Heart right ventricle (tissue), 16 donors: ENCODE results near the gene NNMT. TPM values are rescaled to one million over a fixed set of nuclear protein-coding genes. Genes with fewer than 3 reads are reported as not detected.
A peak's percentile ranks its signal among the peaks of the same experiment; 100 is the strongest.

Experiments
- ATAC-seq, 8 donors: fragments of 200-7000 bp; cut with Tn5 transposase; one replicate each; pipeline ENCODE4 v1.9.1; 2020; ENCODE audit warnings: mild to moderate bottlenecking in 8 of 8, moderate library complexity in 8 of 8, moderate number of reproducible peaks in 1 of 8
- DNase-seq, 2 donors: peaks; one replicate each; pipeline ENCODE4 v3.0.0-alpha.2; 2020
- H3K27ac ChIP-seq, 10 donors: fragments of 200-600 bp; sonication (generic) in 2 of 10; one replicate each; pipeline versions ENCODE4 v1.5.0 to v1.8.0; 2020 to 2022; ENCODE audit warnings: mild to moderate bottlenecking in 3 of 10
- H3K27me3 ChIP-seq, 7 donors: fragments of 200-600 bp; one replicate each; pipeline ENCODE4 v1.8.0; 2021 to 2022; ENCODE audit warnings: mild to moderate bottlenecking in 2 of 7
- H3K36me3 ChIP-seq, 9 donors: fragments of 200-600 bp; sonication (generic) in 1 of 9; one replicate each; pipeline versions ENCODE4 v1.5.0 to v1.8.0; 2020 to 2022; ENCODE audit warnings: mild to moderate bottlenecking in 2 of 9
- H3K4me1 ChIP-seq, 9 donors: fragments of 200-600 bp; sonication (generic) in 1 of 9; one replicate each; pipeline versions ENCODE4 v1.5.0 to v1.8.0; 2020 to 2022; ENCODE audit warnings: mild to moderate bottlenecking in 4 of 9
- H3K4me3 ChIP-seq, 10 donors: fragments of 200-600 bp; sonication (generic) in 2 of 10; one replicate each; pipeline versions ENCODE4 v1.5.0 to v1.8.0; 2020 to 2022; ENCODE audit warnings: mild to moderate bottlenecking in 7 of 10, moderate library complexity in 2 of 10
- H3K9me3 ChIP-seq, 11 donors: fragments of 200-600 bp in 10 of 11; sonication (generic) in 2 of 11; one replicate each; pipeline versions ENCODE4 v1.5.0 to v1.8.0; 2013 to 2022; ENCODE audit warnings: mild to moderate bottlenecking in 2 of 11, control low read depth in 1 of 11, moderate library complexity in 1 of 11
- CTCF ChIP-seq, 9 donors: fragments of 200-600 bp; sonication (generic) in 2 of 9; IDR thresholded peaks; one replicate each; pipeline versions ENCODE4 v1.5.0 to v1.8.0; 2021 to 2022; ENCODE audit warnings: antibody characterized with exemption in 9 of 9, mild to moderate bottlenecking in 5 of 9, moderate library complexity in 1 of 9
- WGBS, 2 donors: extraction: QIAGEN DNeasy Blood & Tissue Kit; methylation state at CpG; one replicate each; pipeline ENCODE4 v1.1.7; 2013; ENCODE audit warnings: inconsistent platforms in 1 of 2; 5-methylcytosine and 5-hydroxymethylcytosine counted together
- intact Hi-C, 10 donors: fragments of 100-400 bp; cut with DNase I; formaldehyde crosslinking; loops; one replicate each; pipeline versions ENCODE4 v1.11.1 to v1.14.2; 2022
- polyA plus RNA-seq, 2 donors: library from polyadenylated mRNA; stranded (reverse); fragments of 200-250 nt; gene quantifications; one replicate each; pipeline ENCODE4 v1.2.3, GENCODE V29; 2013
- total RNA-seq, 10 donors: library from RNA; stranded (reverse); fragmentation: NEBNext Ultra II Directional in 3 of 10; extraction: Animal tissue kit (Norgen Biotek cat#: 25700) in 3 of 10; gene quantifications; one replicate each; pipeline versions ENCODE4 v1.2.1 to v1.2.4, GENCODE V29; 2021 to 2023
- donor health status: Arrhythmogenic right ventricular cardiomyopathy.
- donor health status: ischemic (EF 13 %, LVEDD 7.1; RV severe dilation, severe dysfunction).
- donor health status: healthy with polysubstance abuse.
- donor health status: DM: no; HTN: yes; CAD: no.
- donor health status: DM: no; HTN: no; CAD: no.
- donor health status: ischemic (EF 25% LVEDD 6.9; RV normal size, moderate dysfunction).
- donor health status: ischemic (EF 25% LVEDD 5.7; RV mildly dilated, moderate dysfunction).
- donor health status: healthy.
- donor health status: DM: yes; HTN: yes; CAD: no.
- donor health status: Ischemic cardiomyopathy.
- donor health status: ischemic (EF 35%, LVEDD 5.7; RV mildly dilated, moderate dysfunction).
- donor health status: nonischemic (EF 11% LVEDD 7.7; RV severe dilation, severe dysfunction).
- donor health status: DM: yes; HTN: yes; CAD: no.
- donor health status: PGD.
- donor health status: ischemic (EF 29% LVEDD 5.4; RV normal size, mild dysfunction).
- donor health status: nonischemic (EF 23%, LVEDD 6.1; RV moderate dilation, normal function).

The NNMT gene
- total and polyA plus RNA-seq, 12 donors = 6.9 to 114 (median 26.1) TPM

DNA sequence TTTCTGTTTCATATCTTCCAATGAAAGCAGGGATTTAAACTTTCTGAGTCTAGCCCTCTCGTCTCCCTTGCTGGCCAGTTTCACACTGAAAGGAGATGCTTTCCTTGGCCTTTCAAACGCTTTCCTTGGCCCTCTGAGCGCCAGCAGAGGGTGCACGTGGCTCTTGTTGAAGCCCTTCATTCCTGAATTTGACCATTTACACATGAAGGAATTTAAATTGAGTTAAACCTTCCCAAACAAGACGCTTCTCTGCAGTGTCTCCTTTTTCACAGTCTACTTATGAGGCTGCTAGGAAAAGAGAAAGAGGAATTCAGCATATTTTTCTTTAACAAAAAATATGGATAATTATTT, 21.6 kb downstream of the NNMT start:
- Histone ChIP-seq H3K36me3 (peaks cover 0 to 32% (median 0%) of the 10 kb centered on the region in 9 donors), H3K27me3 (peaks cover 0 to 3% (median 0%) of the 10 kb centered on the region in 7 donors), H3K4me1 (peaks cover 0 to 68% (median 31%) of the 10 kb centered on the region in 9 donors), H3K9me3 (no peaks in the 10 kb centered on the region), H3K27ac (peak overlapping the region in 9 of 10 donors; percentile 30 to 75 (median 54)), H3K4me3 (peak overlapping the region in 1 of 10 donors; percentile 6)
- intact Hi-C loops = loop anchor here in 2 of 10 donors (2.0 to 5.0 kb wide), 2 partner anchors 35 to 37 kb away; no protein-coding TSS in a partner anchor
- WGBS, 2 donors = 27 to 29% methylated on average over 5 of the region's 5 CpGs
- peak in 7 of 9 donors; percentile 31 to 75 (median 42) for TF ChIP-seq CTCF (IDR thresholded peaks at IDR 0.05)
- ATAC-seq = peak in 6 of 8 donors; percentile 48 to 83 (median 74)
- peak; percentile 31 to 53 for DNase-seq

DNA sequence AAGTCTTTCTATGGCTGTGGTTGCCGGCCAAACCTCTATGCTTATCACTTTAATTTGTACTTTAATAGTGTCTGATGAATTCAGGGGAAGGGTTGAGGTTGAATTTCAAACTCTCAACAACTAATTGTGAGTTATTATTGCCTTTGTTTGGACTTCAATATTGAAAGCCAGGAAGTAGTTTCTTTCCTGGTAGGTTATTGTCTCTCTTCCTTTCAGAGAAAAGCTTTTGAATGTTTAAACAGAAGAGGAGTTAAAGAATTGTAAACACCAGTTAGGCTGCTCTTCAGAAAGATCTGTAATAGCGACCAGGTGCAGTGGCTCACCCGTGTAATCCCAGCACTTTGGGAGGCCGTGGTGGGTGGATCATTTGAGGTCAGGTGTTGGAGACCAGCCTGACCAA, 22.2 kb downstream of the NNMT start:
- TF ChIP-seq CTCF (IDR thresholded peaks at IDR 0.05) = no peak

GRCh38 chr11:114319716-114320328, 23.6 kb downstream of the NNMT start:
- peak overlapping the region in 1 of 10 donors; percentile 8 for H3K4me3 ChIP-seq
- WGBS, 2 donors = 53 to 55% methylated on average over 5 of the region's 5 CpGs
- no peak for DNase-seq

More for the DNA sequence above, 22.2 kb downstream of the NNMT start:
- H3K27ac ChIP-seq = peak overlapping the region in 9 of 10 donors; percentile 30 to 75 (median 54)
- ATAC-seq (peak in 3 of 8 donors; percentile 20 to 42 (median 40)), DNase-seq (no peak)
- H3K9me3 ChIP-seq = no peaks in the 10 kb centered on the region
- H3K4me1 ChIP-seq = peaks cover 0 to 66% (median 31%) of the 10 kb centered on the region in 9 donors
- intact Hi-C loops = loop anchor here in 2 of 10 donors (2.0 to 5.0 kb wide), 2 partner anchors 36 to 38 kb away; no protein-coding TSS in a partner anchor
- peaks cover 0 to 26% (median 0%) of the 10 kb centered on the region in 9 donors for H3K36me3 ChIP-seq
- 53 to 60% methylated on average over 4 of the region's 4 CpGs for WGBS, 2 donors
- H3K4me3 ChIP-seq = peak overlapping the region in 2 of 10 donors; percentile 7 to 8
- peaks cover 0 to 3% (median 0%) of the 10 kb centered on the region in 7 donors for H3K27me3 ChIP-seq

More at GRCh38 chr11:114319716-114320328, 23.6 kb downstream of the NNMT start:
- Histone ChIP-seq H3K9me3 (peaks cover 0 to 3% (median 0%) of the 10 kb centered on the region in 11 donors), H3K27ac (peak overlapping the region in 1 of 10 donors; percentile 66), H3K27me3 (peaks cover 0 to 3% (median 0%) of the 10 kb centered on the region in 7 donors), H3K4me1 (peaks cover 0 to 62% (median 31%) of the 10 kb centered on the region in 9 donors), H3K36me3 (peaks cover 0 to 12% (median 0%) of the 10 kb centered on the region in 9 donors)
- no peak for ATAC-seq
- intact Hi-C loops = loop anchor here in 2 of 10 donors (2.0 to 5.0 kb wide), 2 partner anchors 38 to 39 kb away; no protein-coding TSS in a partner anchor
- no peak for TF ChIP-seq CTCF (IDR thresholded peaks at IDR 0.05)
